GM12878 (cell line): ENCODE results near the gene MSH5. TPM values are rescaled to one million over a fixed set of nuclear protein-coding genes. Genes with fewer than 3 reads are reported as not detected.

ENCODE experiments used
- ATAC-seq: fragments of 200-7000 bp; cut with Tn5 transposase; 3 replicates; pipeline ENCODE4 v1.9.1; 2020; ENCODE audit warnings: mild to moderate bottlenecking, moderate library complexity
- BruUV-seq: library from RNA; stranded (reverse); fragments of 400-500 nt; replicated peaks from 2 replicates; lab custom pipeline; 2021; lab: Mats Ljungman, UMichigan
- CTCF ChIA-PET: fragments of 300-600 bp; sonication (Branson Sonifier 250); formaldehyde crosslinking; extraction: SDS; loops from one replicate; lab custom pipeline; 2021; ENCODE audit warnings: inconsistent platforms; lab: Yijun Ruan, JAX
- POLR2A ChIA-PET: fragments of 350-600 bp; formaldehyde crosslinking; extraction: SDS; loops from one replicate; lab custom pipeline; 2021; ENCODE audit warnings: inconsistent platforms; lab: Charles Lee
- RAD21 ChIA-PET: fragments of 300-600 bp; sonication (Branson Sonifier 250); formaldehyde crosslinking; loops from one replicate; lab custom pipeline; 2023; ENCODE audit warnings: antibody characterized with exemption; ENCODE audit not compliant: unreplicated experiment; lab: Charles Lee
- SMC1A ChIA-PET: fragments of 300-600 bp; sonication (Branson Sonifier 250); formaldehyde crosslinking; loops from one replicate; lab custom pipeline; 2023; ENCODE audit not compliant: unreplicated experiment, uncharacterized antibody; lab: Charles Lee
- DNase-seq: peaks from one replicate; pipeline ENCODE4 v3.0.0-alpha.2; 2011; ENCODE audit warnings: low read depth, low spot score
- FAIRE-seq: peaks from 3 replicates; lab custom pipeline; 2011; peaks lifted over from hg19 to GRCh38; lab: Jason Lieb, UNC
- H2AFZ ChIP-seq: 2 replicates; pipeline ENCODE4 v1.6.0; 2011; ENCODE audit warnings: low read depth, low read length, control low read depth; ENCODE audit not compliant: control insufficient read depth
- H3K27ac ChIP-seq: 2 replicates; pipeline ENCODE4 v1.5.1; 2011; ENCODE audit warnings: control low read depth; ENCODE audit not compliant: control insufficient read depth, insufficient read depth
- H3K27me3 ChIP-seq, 2 experiments: replicated peaks in 1 of 2; 2 replicates each; pipeline versions ENCODE4 v1.6.0 to v1.6.1; 2011; ENCODE audit warnings: low read length in 1 of 2; ENCODE audit not compliant: control insufficient read depth in 2 of 2, insufficient read depth in 2 of 2
- H3K36me3 ChIP-seq, 2 experiments: 2 replicates each; pipeline ENCODE4 v1.5.1; 2011; ENCODE audit warnings: low read length in 1 of 2; ENCODE audit not compliant: control insufficient read depth in 2 of 2, insufficient read depth in 2 of 2
- H3K4me1 ChIP-seq: 2 replicates; pipeline ENCODE4 v1.6.1; 2011; ENCODE audit warnings: mild to moderate bottlenecking, low read length, moderate library complexity, mixed read lengths; ENCODE audit not compliant: control insufficient read depth, insufficient read depth
- H3K4me2 ChIP-seq: 2 replicates; pipeline ENCODE4 v1.6.0; 2011; ENCODE audit warnings: control low read depth; ENCODE audit not compliant: control insufficient read depth, insufficient read depth
- H3K4me3 ChIP-seq: fragments of 200-600 bp; sonication (generic); 2 replicates; pipeline ENCODE4 v1.5.1; 2016
- H3K79me2 ChIP-seq: 2 replicates; pipeline ENCODE4 v1.6.0; 2011; ENCODE audit warnings: low read length; ENCODE audit not compliant: control insufficient read depth, insufficient read depth
- H3K9ac ChIP-seq: 2 replicates; pipeline ENCODE4 v1.8.0; 2011; ENCODE audit warnings: low read length, control low read depth, mixed read lengths; ENCODE audit not compliant: control insufficient read depth, insufficient read depth
- H3K9me3 ChIP-seq: replicated peaks from 3 replicates; pipeline ENCODE4 v1.5.1; 2011; ENCODE audit warnings: mild to moderate bottlenecking, low read length; ENCODE audit not compliant: control insufficient read depth, insufficient read depth
- H4K20me1 ChIP-seq: 2 replicates; pipeline ENCODE4 v1.6.0; 2011; ENCODE audit not compliant: control insufficient read depth, insufficient read depth
- CHD4 ChIP-seq: fragments of 200-600 bp; sonication (generic); IDR thresholded peaks from 2 replicates; pipeline ENCODE4 v1.6.1; 2016; ENCODE audit warnings: mild to moderate bottlenecking
- CREM ChIP-seq: IDR thresholded peaks from 2 replicates; pipeline ENCODE4 v1.6.1; 2014; ENCODE audit warnings: antibody characterized with exemption, low read depth
- HCFC1 ChIP-seq: fragments of 150-350 bp; IDR thresholded peaks from 2 replicates; pipeline ENCODE4 v1.6.1; 2014; ENCODE audit warnings: low read length
- HSF1 ChIP-seq: fragments of 150-350 bp; IDR thresholded peaks from 2 replicates; pipeline ENCODE4 v1.6.1; 2014; ENCODE audit warnings: mild to moderate bottlenecking, low read depth, low read length
- IKZF1 ChIP-seq: fragments of 450-650 bp; conservative IDR thresholded peaks from 2 replicates; pipeline ENCODE4 v1.6.1; 2017; ENCODE audit warnings: antibody characterized with exemption, mild to moderate bottlenecking
- IRF4 ChIP-seq: IDR thresholded peaks from 2 replicates; pipeline ENCODE4 v1.6.1; 2011; ENCODE audit warnings: low read depth, low read length
- RUNX3 ChIP-seq: IDR thresholded peaks from 2 replicates; pipeline ENCODE4 v1.6.1; 2012; ENCODE audit warnings: low read length, inconsistent platforms
- SUZ12 ChIP-seq: fragments of 200-600 bp; sonication (generic); IDR thresholded peaks from one replicate; pipeline ENCODE4 v1.6.1; 2018; ENCODE audit warnings: antibody characterized with exemption, mild to moderate bottlenecking; ENCODE audit not compliant: unreplicated experiment
- TCF12 ChIP-seq: IDR thresholded peaks from 2 replicates; pipeline ENCODE4 v1.6.1; 2011; ENCODE audit warnings: low read depth, mild to moderate bottlenecking, low read length
- WGBS: methylation state at CpG from one replicate; pipeline ENCODE4 v1.1.6; 2016; ENCODE audit warnings: low lambda C conversion rate; ENCODE audit not compliant: insufficient replicate concordance, insufficient coverage; ENCODE audit errors: missing lambda C conversion rate; 5-methylcytosine and 5-hydroxymethylcytosine counted together
- in situ Hi-C: fragments of 300-500 bp; cut with MboI; formaldehyde crosslinking; loops from 9 replicates; pipeline ENCODE4 v1.14.3; 2018; ENCODE audit warnings: mixed read lengths
- intact Hi-C: fragments of 100-400 bp; cut with micrococcal nuclease; formaldehyde crosslinking; loops from one replicate; pipeline ENCODE4 v1.14.2; 2022; ENCODE audit not compliant: unreplicated experiment
- polyA plus RNA-seq, 11 experiments: library from polyadenylated mRNA; depleted of rRNA in 4 of 11; unstranded in 6 of 11; stranded (reverse) in 5 of 11; fragments of >200 nt; fragmentation: Nextera tagmentation in 4 of 11; fragmentation: Illumina TruSeq in 1 of 11; extraction: Ambion mirVana in 4 of 11; extraction: Trizol in 1 of 11; gene quantifications; 1 replicate in 1 of 11; 2 replicates in 10 of 11; pipeline versions ENCODE4 v1.2.1 to v1.2.3, GENCODE V29; 2011 to 2016; ENCODE audit warnings: inconsistent platforms in 2 of 11, missing spikeins in 2 of 11, low read depth in 1 of 11
- total RNA-seq, 4 experiments: library from RNA; depleted of rRNA in 3 of 4; stranded (reverse); fragments of >200 nt in 3 of 4; fragmentation: Illumina TruSeq in 1 of 4; extraction: Trizol in 1 of 4; gene quantifications; 2 replicates each; pipeline versions ENCODE4 v1.2.1 to v1.2.3, GENCODE V29; 2013 to 2021

MSH5 gene
- total and polyA plus RNA-seq, 10 of the 15 experiments (the other 5 are each of a cell fraction or from before 2014, with no cell fraction given): 9.1 to 52.7 (median 30.0) TPM

- FAIRE-seq: no peak
- H3K4me2 ChIP-seq: peak overlapping the region; percentile 98
- intact Hi-C loops: loop anchor here (2.0 kb wide), 2 partner anchors 41 to 99 kb away; partner anchors contain the start of gene HSPA1B
These were observed 11.8 kb upstream of the MSH5 start for GRCh38 chr6:31727717-31728671.

More at GRCh38 chr6:31727717-31728671, 11.8 kb upstream of the MSH5 start:
- H2AFZ ChIP-seq: no peak overlapping the region
- no peak overlapping the region for H3K9ac ChIP-seq
- peak; percentile 43 for DNase-seq
- peaks cover 0 to 7% of the 10 kb centered on the region in 2 experiments; a peak in 3 of 4 replicates for H3K36me3 ChIP-seq
- in situ Hi-C loops: no loop called here
- peaks cover 24% of the 10 kb centered on the region for H3K4me1 ChIP-seq
- ChIA-PET RAD21 (interaction anchor here (1.4 to 3.6 kb wide), 4 partner anchors 10 to 105 kb away, joined by 5 to 44 read pairs (median 8); no protein-coding TSS in a partner anchor), CTCF (interaction anchor here (0.6 to 15.8 kb wide), 5 partner anchors 11 to 131 kb away, joined by 4 to 208 read pairs (median 5); partner anchors contain the start of gene MSH5), SMC1A (interaction anchor here (0.6 to 5.3 kb wide), 4 partner anchors 11 to 102 kb away, joined by 3 to 45 read pairs (median 6); partner anchors contain the start of genes ABHD16A, CLIC1 and MSH5), POLR2A (interaction anchor here (1.0 to 2.8 kb wide), 6 partner anchors 8 to 103 kb away, joined by 3 to 30 read pairs (median 6); partner anchors contain the start of genes ABHD16A, CLIC1 and MSH5)
- no peaks in the 10 kb centered on the region for H4K20me1 ChIP-seq
- no peaks in the 10 kb centered on the region for H3K27me3 ChIP-seq
- no peak overlapping the region for H3K4me3 ChIP-seq
- no peak for ATAC-seq
- H3K27ac ChIP-seq: peak overlapping the region; percentile 60
- 65% methylated on average over 41 of the region's 41 CpGs for WGBS
- BruUV-seq: no TSS peak
- peaks cover under 1% of the 10 kb centered on the region; the same call in 1 of the 2 replicates for H3K79me2 ChIP-seq
- no peak for TF ChIP-seq HSF1
- TF ChIP-seq RUNX3: peak; percentile 40; the same call in 1 of the 2 replicates
- TF ChIP-seq IKZF1: no peak
- no peak for TF ChIP-seq CHD4
- TF ChIP-seq SUZ12: no peak
- 0 out of 2 replicates have a peak, but pooled peaks have one; percentile 43 for TF ChIP-seq IRF4
- 0 out of 2 replicates have a peak, but pooled peaks have one; percentile 2 for TF ChIP-seq CREM
- no peak for TF ChIP-seq HCFC1
- TF ChIP-seq TCF12: peak; percentile 78; the same call in 1 of the 2 replicates
- H3K9me3 ChIP-seq: no peaks in the 10 kb centered on the region
